Naive thymus-derived CD4-positive, alpha-beta T cell (primary cell): Measurements from ENCODE around the gene GCC1. TPM values are rescaled to one million over a fixed set of nuclear protein-coding genes. Genes with fewer than 3 reads are reported as not detected.

ENCODE experiments used
- ATAC-seq: fragments of 150-1000 bp; cut with Tn5 transposase; 2 replicates; pipeline ENCODE4 v1.10.0; 2021; ENCODE audit warnings: mild to moderate bottlenecking, moderate library complexity
- CTCF ChIA-PET: fragments of 350-600 bp; sonication (Branson Sonifier 250); formaldehyde crosslinking; loops from one replicate; lab custom pipeline; 2021; ENCODE audit warnings: antibody characterized with exemption; lab: Charles Lee
- POLR2A ChIA-PET: fragments of 350-600 bp; sonication (Branson Sonifier 250); formaldehyde crosslinking; loops from one replicate; lab custom pipeline; 2021; ENCODE audit warnings: antibody characterized with exemption, inconsistent platforms; lab: Charles Lee
- DNase-seq, 9 donors: peaks; one replicate each; pipeline versions ENCODE4 v3.0.0 to v3.0.0-alpha.2; 2020 to 2022; ENCODE audit warnings: mixed read lengths in 1 of 9
- H3K27ac ChIP-seq: one replicate; pipeline ENCODE4 v1.7.0; 2013; ENCODE audit warnings: mild to moderate bottlenecking, low read depth, low read length, moderate library complexity
- H3K27me3 ChIP-seq, 2 donors: one replicate each; pipeline ENCODE4 v1.7.0; 2013; ENCODE audit warnings: low read length in 2 of 2, mild to moderate bottlenecking in 2 of 2, moderate library complexity in 2 of 2; ENCODE audit not compliant: control insufficient read depth in 2 of 2, insufficient read depth in 2 of 2
- H3K36me3 ChIP-seq, 3 experiments: 1 replicate in 2 of 3; 2 replicates in 1 of 3; pipeline ENCODE4 v1.7.0; 2013; ENCODE audit warnings: low read length in 3 of 3, mild to moderate bottlenecking in 3 of 3, moderate library complexity in 1 of 3; ENCODE audit not compliant: insufficient read depth in 3 of 3, control insufficient read depth in 2 of 3
- H3K4me1 ChIP-seq, 2 donors: one replicate each; pipeline ENCODE4 v1.7.0; 2013; ENCODE audit warnings: low read length in 2 of 2, mild to moderate bottlenecking in 2 of 2, moderate library complexity in 1 of 2; ENCODE audit not compliant: control insufficient read depth in 2 of 2, insufficient read depth in 2 of 2
- H3K4me3 ChIP-seq: 2 replicates; pipeline ENCODE4 v1.7.0; 2013; ENCODE audit warnings: mild to moderate bottlenecking, low read length
- H3K9me3 ChIP-seq, 3 experiments: 1 replicate in 2 of 3; 2 replicates in 1 of 3; pipeline ENCODE4 v1.7.0; 2013; ENCODE audit warnings: low read length in 3 of 3; ENCODE audit not compliant: control insufficient read depth in 2 of 3
- H3K27ac Mint-ChIP-seq, 9 donors: one replicate each; pipeline ENCODE4 v1.8.0; 2020 to 2022; ENCODE audit warnings: mixed read lengths in 9 of 9, mild to moderate bottlenecking in 8 of 9, moderate library complexity in 5 of 9, inconsistent platforms in 2 of 9
- H3K27me3 Mint-ChIP-seq, 5 donors: one replicate each; pipeline ENCODE4 v1.8.0; 2021 to 2022; ENCODE audit warnings: mixed read lengths in 5 of 5, mild to moderate bottlenecking in 1 of 5
- H3K36me3 Mint-ChIP-seq, 5 donors: one replicate each; pipeline ENCODE4 v1.8.0; 2020 to 2022; ENCODE audit warnings: mixed read lengths in 5 of 5, mild to moderate bottlenecking in 3 of 5, inconsistent platforms in 1 of 5
- H3K4me1 Mint-ChIP-seq, 7 donors: one replicate each; pipeline ENCODE4 v1.8.0; 2020 to 2022; ENCODE audit warnings: mixed read lengths in 7 of 7, mild to moderate bottlenecking in 3 of 7, inconsistent platforms in 1 of 7
- H3K4me3 Mint-ChIP-seq, 10 donors: one replicate each; pipeline ENCODE4 v1.8.0; 2020 to 2022; ENCODE audit warnings: mild to moderate bottlenecking in 10 of 10, mixed read lengths in 10 of 10, moderate library complexity in 6 of 10, inconsistent platforms in 2 of 10
- H3K9me3 Mint-ChIP-seq, 11 donors: one replicate each; pipeline ENCODE4 v1.8.0; 2020 to 2022; ENCODE audit warnings: mixed read lengths in 11 of 11, mild to moderate bottlenecking in 4 of 11, inconsistent platforms in 1 of 11, moderate library complexity in 1 of 11
- intact Hi-C, 2 donors: fragments of 100-400 bp; cut with micrococcal nuclease; formaldehyde crosslinking; loops; one replicate each; pipeline ENCODE4 v1.15.1; 2023
- polyA plus RNA-seq, 2 donors: library from polyadenylated mRNA; unstranded; fragments of 300-500 nt; fragmentation: Illumina TruSeq; gene quantifications; one replicate each; pipeline ENCODE4 v1.2.3, GENCODE V29; 2021
- total RNA-seq, 6 experiments: library from RNA in 5 of 6; stranded (reverse) in 5 of 6; gene quantifications; 1 replicate in 5 of 6; 2 replicates in 1 of 6; pipeline ENCODE4 v1.2.3 and lab custom pipeline; 2021 to 2026

Gene GCC1, protein sequence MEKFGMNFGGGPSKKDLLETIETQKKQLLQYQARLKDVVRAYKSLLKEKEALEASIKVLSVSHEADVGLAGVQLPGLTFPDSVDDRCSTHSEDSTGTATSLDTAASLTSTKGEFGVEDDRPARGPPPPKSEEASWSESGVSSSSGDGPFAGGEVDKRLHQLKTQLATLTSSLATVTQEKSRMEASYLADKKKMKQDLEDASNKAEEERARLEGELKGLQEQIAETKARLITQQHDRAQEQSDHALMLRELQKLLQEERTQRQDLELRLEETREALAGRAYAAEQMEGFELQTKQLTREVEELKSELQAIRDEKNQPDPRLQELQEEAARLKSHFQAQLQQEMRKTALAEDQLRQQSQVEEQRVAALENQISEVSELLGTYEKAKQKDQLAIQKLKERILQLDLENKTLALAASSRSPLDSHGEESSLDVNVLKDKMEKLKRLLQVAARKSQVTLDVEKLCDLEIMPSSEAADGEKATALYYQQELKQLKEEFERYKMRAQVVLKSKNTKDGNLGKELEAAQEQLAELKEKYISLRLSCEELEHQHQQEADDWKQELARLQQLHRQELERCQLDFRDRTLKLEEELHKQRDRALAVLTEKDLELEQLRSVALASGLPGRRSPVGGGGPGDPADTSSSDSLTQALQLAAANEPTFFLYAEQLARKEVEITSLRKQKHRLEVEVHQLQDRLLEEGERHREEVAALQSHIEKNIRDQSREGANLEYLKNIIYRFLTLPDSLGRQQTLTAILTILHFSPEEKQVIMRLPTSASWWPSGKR
- total RNA-seq (10 to 100 TPM; 19.6 to 31.3 (median 23.7) TPM), polyA plus RNA-seq (10 to 100 TPM in 1 of 2 donors, 1 to 10 TPM in 1; 9.3 to 21.1 TPM), total RNA-seq (lab: John Stamatoyannopoulos, UW) (88.8 reads per million, percentile 82 among the genes with 10 or more reads in this experiment)

DNA sequence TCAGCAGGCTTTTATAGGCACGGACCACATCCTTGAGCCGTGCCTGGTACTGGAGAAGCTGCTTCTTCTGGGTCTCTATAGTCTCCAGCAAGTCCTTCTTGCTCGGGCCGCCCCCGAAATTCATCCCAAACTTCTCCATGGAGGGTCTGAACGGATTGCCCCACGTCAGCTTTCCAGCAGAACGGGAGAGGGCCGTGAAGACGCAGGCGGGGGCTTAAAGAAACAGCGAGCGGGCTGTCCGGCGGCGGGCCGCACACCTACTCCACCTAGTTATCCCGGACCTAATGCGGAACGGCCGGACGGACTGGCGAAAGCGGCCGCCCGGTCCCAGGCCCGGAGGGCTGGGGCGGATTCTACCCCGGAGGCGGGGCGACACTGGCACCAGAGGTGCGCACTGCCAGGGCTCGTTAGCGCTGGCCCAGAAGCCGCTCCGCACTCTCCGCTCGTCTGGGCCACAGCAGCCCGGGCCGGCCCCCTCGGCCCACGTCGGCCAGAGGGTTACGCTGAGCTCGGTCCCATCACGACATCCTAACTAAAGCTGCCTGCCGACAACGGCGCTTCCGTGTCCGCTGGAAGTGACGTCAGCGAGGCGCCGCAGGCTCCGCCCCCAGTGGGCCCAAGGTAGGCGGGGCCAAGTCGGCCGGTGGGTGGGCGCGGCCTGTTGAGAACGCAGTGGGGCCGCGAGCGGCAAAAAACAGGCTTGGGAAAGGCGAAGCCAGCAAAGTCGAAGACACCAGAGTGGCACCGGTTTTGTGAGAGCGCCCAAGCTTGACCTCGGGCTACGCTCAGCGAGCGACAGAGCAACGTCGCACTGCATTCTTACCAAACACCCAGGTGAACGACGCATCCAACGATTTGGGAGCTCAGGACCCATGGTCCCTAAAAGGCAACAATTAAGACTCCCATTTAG lies at the start of gene GCC1:
TSS of gene GCC1 (minus strand) at position 553 of the 910 bp plus-strand sequence. CDS start at position 139, 414 bp downstream.
- peak; percentile 87 for ATAC-seq
- no peaks in the 10 kb centered on the region for H3K9me3 ChIP-seq

DNA sequence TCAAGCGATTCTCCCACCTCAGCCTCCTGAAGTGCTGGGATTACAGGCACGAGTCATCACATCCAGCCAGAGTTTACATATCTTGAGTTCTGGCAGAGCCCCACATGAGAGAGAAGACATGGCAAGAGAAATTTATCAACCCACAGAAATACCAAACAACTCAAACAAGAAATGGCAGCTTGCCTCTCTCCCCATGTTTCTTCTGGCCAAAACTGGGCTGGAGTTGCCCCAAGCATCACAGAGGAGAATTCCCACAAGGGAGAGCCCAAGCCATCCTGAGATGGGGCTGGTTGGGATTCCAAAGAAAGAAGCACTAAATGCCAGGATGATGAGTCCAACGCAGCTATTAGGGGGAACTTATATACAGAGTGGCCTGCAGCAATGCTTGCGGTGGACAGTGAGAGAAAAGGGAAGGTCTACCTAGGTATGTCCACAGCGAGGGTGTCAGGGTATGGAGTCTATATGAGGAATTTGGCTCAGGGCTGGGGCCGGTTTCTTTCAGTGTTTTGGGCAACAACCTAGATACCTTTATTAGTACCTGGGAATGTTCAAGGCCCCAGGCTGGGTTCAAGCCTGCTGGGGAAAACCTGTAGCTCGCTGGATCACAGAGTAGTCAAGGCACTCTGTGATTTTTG lies 47.0 kb upstream of the GCC1 start:
- no peaks in the 10 kb centered on the region for H3K9me3 ChIP-seq
- peaks cover 6 to 33% (median 28%) of the 10 kb centered on the region in 5 donors for H3K27me3 Mint-ChIP-seq
- POLR2A ChIA-PET: no interaction called here
- no peak overlapping the region for H3K27ac Mint-ChIP-seq
- H3K36me3 ChIP-seq: no peaks in the 10 kb centered on the region
- peaks cover 0 to 2% of the 10 kb centered on the region in 2 donors for H3K27me3 ChIP-seq
- no peak overlapping the region for H3K27ac ChIP-seq
- no peak overlapping the region for H3K4me3 ChIP-seq
- no peaks in the 10 kb centered on the region for H3K4me1 ChIP-seq
- H3K36me3 Mint-ChIP-seq: peaks cover 0 to 3% (median 0%) of the 10 kb centered on the region in 5 donors
- no peaks in the 10 kb centered on the region for H3K9me3 Mint-ChIP-seq
- CTCF ChIA-PET: no interaction called here
- DNase-seq (no peak), ATAC-seq (no peak)
- H3K4me1 Mint-ChIP-seq: peaks cover 0 to 3% (median 0%) of the 10 kb centered on the region in 7 donors
- H3K4me3 Mint-ChIP-seq: no peak overlapping the region
- intact Hi-C loops: no loop called here

More for the DNA sequence above, at the start of gene GCC1:
- Histone ChIP-seq H3K4me1 (peaks cover 47 to 55% of the 10 kb centered on the region in 2 donors), H3K27ac (peak within 1 kb of the TSS; percentile 88), H3K4me3 (peak within 1 kb of the TSS; percentile 87), H3K36me3 (peaks cover 0 to 34% (median 6%) of the 10 kb centered on the region in 3 experiments), H3K27me3 (no peaks in the 10 kb centered on the region)
- intact Hi-C loops: loop anchor here (1.0 to 10.0 kb wide), 11 partner anchors 173 to 1637 kb away; partner anchors contain the start of genes HILPDA (in 2 of the 2), RBM28 (in 2 of the 2), ATP6V1F (in 1 of the 2) and IMPDH1 (in 1 of the 2)
- Mint-ChIP-seq H3K36me3 (peaks cover 7 to 34% (median 10%) of the 10 kb centered on the region in 5 donors), H3K4me1 (peaks cover 55 to 88% (median 78%) of the 10 kb centered on the region in 7 donors), H3K27me3 (no peaks in the 10 kb centered on the region), H3K27ac (peak within 1 kb of the TSS; percentile 77 to 97 (median 94)), H3K9me3 (peaks cover 0 to 2% (median 0%) of the 10 kb centered on the region in 11 donors), H3K4me3 (peak within 1 kb of the TSS; percentile 86 to 98 (median 92))
- CTCF ChIA-PET: interaction anchor here (1.0 kb wide), 1 partner anchor 43 kb away, joined by 3 read pairs; no protein-coding TSS in a partner anchor
- peak; percentile 87 to 98 (median 93) for DNase-seq
- POLR2A ChIA-PET: interaction anchor here (0.6 to 5.9 kb wide), 7 partner anchors 9 to 320 kb away, joined by 3 to 40 read pairs (median 6); partner anchors contain the start of genes SND1 and ZNF800

DNA sequence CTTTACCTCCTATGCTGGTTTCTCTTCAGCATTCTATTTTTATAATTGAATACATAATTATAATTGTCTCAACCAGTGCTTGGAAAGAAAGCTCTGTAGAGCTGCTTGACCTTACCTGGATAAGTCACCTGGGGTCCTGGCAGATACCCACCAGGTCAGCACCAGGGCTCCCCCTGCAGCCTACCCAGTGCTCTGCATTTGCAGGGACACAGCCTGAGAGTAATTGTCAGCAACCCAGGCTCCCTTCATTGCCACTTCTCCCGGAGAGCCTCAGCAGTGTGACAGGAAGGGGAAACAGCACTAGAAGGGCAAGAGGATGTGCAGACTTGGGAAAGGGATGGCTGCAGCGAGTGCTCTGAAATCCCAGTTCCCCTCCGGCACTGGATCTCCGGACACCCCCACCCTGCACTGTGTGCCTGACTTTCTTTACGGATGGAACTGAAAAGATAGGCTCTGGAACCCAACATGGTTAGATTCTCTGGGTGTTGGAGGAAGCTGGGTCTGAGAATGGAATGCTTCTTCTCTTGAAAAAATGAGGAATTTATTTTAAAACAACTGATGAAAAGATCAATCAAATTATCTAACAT lies 44.0 kb upstream of the GCC1 start:
- no peak overlapping the region for H3K27ac ChIP-seq
- ChIA-PET CTCF (interaction anchor here (1.1 kb wide), 1 partner anchor 44 kb away, joined by 3 read pairs; the partner anchor contains the start of gene GCC1), POLR2A (interaction anchor here (0.6 kb wide), 1 partner anchor 46 kb away, joined by 3 read pairs; no protein-coding TSS in a partner anchor)
- ATAC-seq: peak; percentile 63
- no peak overlapping the region for H3K4me3 ChIP-seq
- no peaks in the 10 kb centered on the region for H3K9me3 ChIP-seq
- no peaks in the 10 kb centered on the region for H3K36me3 ChIP-seq
- Mint-ChIP-seq H3K27me3 (peaks cover 7 to 31% (median 14%) of the 10 kb centered on the region in 5 donors), H3K4me1 (peaks cover 0 to 3% (median 0%) of the 10 kb centered on the region in 7 donors), H3K9me3 (no peaks in the 10 kb centered on the region), H3K4me3 (no peak overlapping the region), H3K36me3 (peaks cover 0 to 3% (median 0%) of the 10 kb centered on the region in 5 donors), H3K27ac (peak overlapping the region in 2 of 9 donors; percentile 31 to 87)
- intact Hi-C loops: loop anchor here in 1 of 2 donors (2.0 kb wide), 2 partner anchors 71 to 579 kb away; no protein-coding TSS in a partner anchor
- no peaks in the 10 kb centered on the region for H3K27me3 ChIP-seq
- H3K4me1 ChIP-seq: no peaks in the 10 kb centered on the region
- DNase-seq: peak in 6 of 9 donors; percentile 5 to 25 (median 18)

DNA sequence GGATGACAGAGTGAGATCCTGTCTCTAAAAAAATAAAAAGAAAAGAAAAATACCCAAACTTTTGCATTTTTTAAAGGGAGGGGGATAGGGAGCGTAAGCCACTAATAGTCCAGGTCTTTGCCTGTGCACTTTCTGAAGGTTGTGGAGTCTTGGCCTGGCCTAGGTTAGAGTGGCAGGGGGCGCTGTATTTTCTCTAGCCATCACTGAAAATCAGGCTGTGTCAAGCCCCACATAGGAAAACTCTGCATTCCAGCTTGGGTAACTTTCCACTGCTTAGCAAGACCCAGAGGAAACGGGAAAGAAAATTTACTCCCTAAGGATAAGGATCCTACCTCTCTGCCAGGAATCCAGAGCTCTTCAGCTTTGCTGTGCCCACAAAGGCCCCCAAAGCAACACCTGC lies 43.0 kb upstream of the GCC1 start:
- Mint-ChIP-seq H3K4me1 (peaks cover 0 to 3% (median 0%) of the 10 kb centered on the region in 7 donors), H3K9me3 (no peaks in the 10 kb centered on the region), H3K36me3 (no peaks in the 10 kb centered on the region), H3K27ac (peak overlapping the region in 1 of 9 donors; percentile 3), H3K4me3 (no peak overlapping the region), H3K27me3 (peaks cover 8 to 33% (median 14%) of the 10 kb centered on the region in 5 donors)
- H3K4me3 ChIP-seq: no peak overlapping the region
- H3K27me3 ChIP-seq: no peaks in the 10 kb centered on the region
- H3K27ac ChIP-seq: no peak overlapping the region
- no peak for DNase-seq
- H3K4me1 ChIP-seq: no peaks in the 10 kb centered on the region
- intact Hi-C loops: loop anchor here in 1 of 2 donors (2.0 kb wide), 2 partner anchors 70 to 580 kb away; no protein-coding TSS in a partner anchor
- ATAC-seq: no peak
- no peaks in the 10 kb centered on the region for H3K9me3 ChIP-seq
- no peaks in the 10 kb centered on the region for H3K36me3 ChIP-seq
- ChIA-PET CTCF (interaction anchor here (1.1 kb wide), 1 partner anchor 43 kb away, joined by 3 read pairs; the partner anchor contains the start of gene GCC1), POLR2A (no interaction called here)

DNA sequence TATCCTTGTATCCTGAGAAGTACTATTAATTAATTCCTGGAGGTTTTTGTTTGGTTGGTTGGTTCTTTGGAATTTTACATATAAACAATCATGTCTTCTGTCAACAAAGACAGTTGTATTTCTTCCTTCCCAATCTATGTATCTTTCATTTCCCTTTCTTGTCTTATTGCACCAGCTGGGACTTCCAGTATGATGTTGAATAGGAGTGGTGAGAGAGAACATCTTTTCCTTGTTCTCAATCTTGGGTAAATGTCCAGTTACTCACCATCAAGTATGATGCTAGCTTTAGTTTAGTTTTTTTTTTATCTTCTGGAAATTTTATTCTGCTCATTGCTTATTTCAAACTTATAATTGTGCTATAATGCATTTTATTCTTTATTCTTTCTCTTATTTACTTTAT lies 39.9 kb upstream of the GCC1 start:
- DNase-seq (no peak), ATAC-seq (no peak)
- Histone ChIP-seq H3K4me1 (no peaks in the 10 kb centered on the region), H3K27me3 (no peaks in the 10 kb centered on the region), H3K4me3 (no peak overlapping the region), H3K9me3 (no peaks in the 10 kb centered on the region), H3K27ac (no peak overlapping the region), H3K36me3 (no peaks in the 10 kb centered on the region)
- Mint-ChIP-seq H3K4me1 (peaks cover 0 to 11% (median 7%) of the 10 kb centered on the region in 7 donors), H3K36me3 (no peaks in the 10 kb centered on the region), H3K27ac (no peak overlapping the region), H3K9me3 (no peaks in the 10 kb centered on the region), H3K27me3 (peaks cover 25 to 50% (median 31%) of the 10 kb centered on the region in 5 donors), H3K4me3 (no peak overlapping the region)
- POLR2A ChIA-PET: no interaction called here
- CTCF ChIA-PET: no interaction called here
- intact Hi-C loops: no loop called here
